CD4-positive, CD25-positive, alpha-beta regulatory T cell (primary cell): ENCODE measurements around the gene ERO1B. TPM values are rescaled to one million over a fixed set of nuclear protein-coding genes. Genes with fewer than 3 reads are reported as not detected.
A peak's percentile ranks its signal among the peaks of the same experiment; 100 is the strongest.

Experiments used
- ATAC-seq, 2 donors: fragments of 150-1000 bp; cut with Tn5 transposase; one replicate each; pipeline ENCODE4 v1.10.0; 2021; ENCODE audit warnings: low read depth in 2 of 2, moderate number of reproducible peaks in 2 of 2, moderate library complexity in 1 of 2
- DNase-seq, 3 donors: peaks; one replicate each; pipeline versions ENCODE4 v3.0.0 to v3.0.0-alpha.2; 2012 to 2022; ENCODE audit warnings: mixed read lengths in 1 of 3
- H3K27ac ChIP-seq: one replicate; pipeline ENCODE4 v1.7.0; 2013; ENCODE audit warnings: mild to moderate bottlenecking, low read length; ENCODE audit not compliant: insufficient read depth, poor library complexity, severe bottlenecking
- H3K27me3 ChIP-seq: one replicate; pipeline ENCODE4 v1.7.0; 2013; ENCODE audit warnings: low read length; ENCODE audit not compliant: control insufficient read depth, insufficient read depth
- H3K36me3 ChIP-seq: one replicate; pipeline ENCODE4 v1.7.0; 2013; ENCODE audit warnings: mild to moderate bottlenecking, low read length, moderate library complexity; ENCODE audit not compliant: control insufficient read depth, insufficient read depth
- H3K4me1 ChIP-seq: 2 replicates; pipeline ENCODE4 v1.7.0; 2013; ENCODE audit warnings: mild to moderate bottlenecking, low read length; ENCODE audit not compliant: insufficient read depth, control insufficient read depth, poor library complexity, severe bottlenecking
- H3K4me3 ChIP-seq: one replicate; pipeline ENCODE4 v1.7.0; 2013; ENCODE audit warnings: low read depth, mild to moderate bottlenecking, low read length, moderate library complexity
- H3K9me3 ChIP-seq, 2 experiments: 1 replicate in 1 of 2; 2 replicates in 1 of 2; pipeline ENCODE4 v1.7.0; 2013; ENCODE audit warnings: low read length in 2 of 2, mild to moderate bottlenecking in 1 of 2, moderate library complexity in 1 of 2; ENCODE audit not compliant: control insufficient read depth in 2 of 2
- H3K27ac Mint-ChIP-seq, 3 donors: one replicate each; pipeline ENCODE4 v1.8.0; 2020 to 2022; ENCODE audit warnings: mild to moderate bottlenecking in 3 of 3, mixed read lengths in 3 of 3, moderate library complexity in 2 of 3
- H3K27me3 Mint-ChIP-seq: one replicate; pipeline ENCODE4 v1.8.0; 2022; ENCODE audit warnings: mild to moderate bottlenecking, mixed read lengths
- H3K36me3 Mint-ChIP-seq: one replicate; pipeline ENCODE4 v1.8.0; 2020; ENCODE audit warnings: mixed read lengths
- H3K4me1 Mint-ChIP-seq, 4 donors: one replicate each; pipeline ENCODE4 v1.8.0; 2020 to 2022; ENCODE audit warnings: mixed read lengths in 4 of 4, mild to moderate bottlenecking in 1 of 4
- H3K4me3 Mint-ChIP-seq, 4 donors: one replicate each; pipeline ENCODE4 v1.8.0; 2020 to 2022; ENCODE audit warnings: mild to moderate bottlenecking in 4 of 4, mixed read lengths in 4 of 4, moderate library complexity in 3 of 4
- H3K9me3 Mint-ChIP-seq, 7 donors: one replicate each; pipeline ENCODE4 v1.8.0; 2020 to 2022; ENCODE audit warnings: mixed read lengths in 7 of 7, mild to moderate bottlenecking in 3 of 7, moderate library complexity in 2 of 7
- polyA plus RNA-seq, 4 donors: library from polyadenylated mRNA; unstranded; fragments of 300-500 nt; fragmentation: Illumina TruSeq; gene quantifications; one replicate each; pipeline ENCODE4 v1.2.3, GENCODE V29; 2021
- total RNA-seq: library from RNA; stranded (reverse); gene quantifications from one replicate; pipeline ENCODE4 v1.2.3, GENCODE V29; 2022

Gene ERO1B
- total and polyA plus RNA-seq, 5 donors from 2014 or later = 2.4 to 15.2 (median 2.8) TPM

DNA sequence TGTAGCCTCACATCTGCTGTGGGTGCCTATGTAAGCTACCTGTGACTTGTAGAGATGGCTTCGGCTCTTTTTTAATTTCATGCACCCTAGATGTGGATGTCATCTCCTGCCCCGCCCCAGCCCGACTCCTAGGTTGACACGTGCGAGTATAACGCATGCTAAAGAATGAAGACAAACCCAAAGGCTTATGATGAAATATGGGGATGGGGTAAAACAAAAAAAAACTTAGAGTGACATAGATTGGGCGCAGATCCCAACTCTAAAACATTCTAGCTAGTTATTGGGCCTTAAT is 613 bp upstream of the ERO1B start:
- Histone ChIP-seq H3K36me3 (no peaks in the 10 kb centered on the region), H3K4me1 (peaks cover 20% of the 10 kb centered on the region), H3K27me3 (no peaks in the 10 kb centered on the region), H3K9me3 (no peaks in the 10 kb centered on the region), H3K4me3 (peak overlapping the region; percentile 89), H3K27ac (peak overlapping the region; percentile 80)
- ATAC-seq (peak; percentile 43 to 48), DNase-seq (no peak)
- peaks cover 20% of the 10 kb centered on the region for H3K27me3 Mint-ChIP-seq
- peak overlapping the region; percentile 87 to 99 (median 96) for H3K4me3 Mint-ChIP-seq
- H3K27ac Mint-ChIP-seq = peak overlapping the region; percentile 93 to 95 (median 93)
- H3K9me3 Mint-ChIP-seq = peaks cover 0 to 2% (median 0%) of the 10 kb centered on the region in 7 donors
- peaks cover 25 to 59% (median 44%) of the 10 kb centered on the region in 4 donors for H3K4me1 Mint-ChIP-seq
- H3K36me3 Mint-ChIP-seq = peaks cover 8% of the 10 kb centered on the region

DNA sequence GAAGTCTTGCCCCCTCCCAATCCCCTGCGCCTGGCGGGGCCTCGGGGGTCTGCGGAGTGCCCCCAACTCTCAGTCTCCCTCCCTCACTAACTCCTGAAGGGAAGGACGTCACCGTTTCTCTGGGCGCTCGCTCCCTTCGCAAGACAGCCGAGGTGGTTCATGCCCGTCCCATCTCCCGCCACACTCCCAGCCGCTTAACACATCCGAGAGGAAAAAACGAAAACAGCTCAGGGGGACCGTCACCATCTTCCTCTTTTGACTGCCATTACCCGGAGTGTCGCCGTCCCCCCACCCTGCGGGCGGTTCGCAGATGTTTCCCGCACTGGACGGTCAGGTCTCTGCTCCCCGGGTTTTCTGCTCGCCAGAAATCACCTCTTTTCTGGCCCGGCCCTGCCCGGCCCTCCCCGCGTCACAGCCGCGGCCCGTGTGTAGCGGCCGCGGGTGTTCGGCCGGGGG is 532 bp downstream of the ERO1B start:
- H3K4me3 Mint-ChIP-seq = peak overlapping the region; percentile 87 to 99 (median 96)
- H3K36me3 Mint-ChIP-seq = peaks cover 12% of the 10 kb centered on the region
- peaks cover 0 to 2% (median 0%) of the 10 kb centered on the region in 7 donors for H3K9me3 Mint-ChIP-seq
- H3K4me3 ChIP-seq = peak overlapping the region; percentile 84
- no peaks in the 10 kb centered on the region for H3K9me3 ChIP-seq
- no peaks in the 10 kb centered on the region for H3K36me3 ChIP-seq
- ATAC-seq = no peak
- peak overlapping the region; percentile 80 for H3K27ac ChIP-seq
- H3K27me3 Mint-ChIP-seq = peaks cover 20% of the 10 kb centered on the region
- H3K27ac Mint-ChIP-seq = peak overlapping the region; percentile 60 to 97 (median 87)
- no peaks in the 10 kb centered on the region for H3K27me3 ChIP-seq
- peak; percentile 18 to 34 (median 23) for DNase-seq
- peaks cover 20% of the 10 kb centered on the region for H3K4me1 ChIP-seq
- H3K4me1 Mint-ChIP-seq = peaks cover 29 to 70% (median 50%) of the 10 kb centered on the region in 4 donors

DNA sequence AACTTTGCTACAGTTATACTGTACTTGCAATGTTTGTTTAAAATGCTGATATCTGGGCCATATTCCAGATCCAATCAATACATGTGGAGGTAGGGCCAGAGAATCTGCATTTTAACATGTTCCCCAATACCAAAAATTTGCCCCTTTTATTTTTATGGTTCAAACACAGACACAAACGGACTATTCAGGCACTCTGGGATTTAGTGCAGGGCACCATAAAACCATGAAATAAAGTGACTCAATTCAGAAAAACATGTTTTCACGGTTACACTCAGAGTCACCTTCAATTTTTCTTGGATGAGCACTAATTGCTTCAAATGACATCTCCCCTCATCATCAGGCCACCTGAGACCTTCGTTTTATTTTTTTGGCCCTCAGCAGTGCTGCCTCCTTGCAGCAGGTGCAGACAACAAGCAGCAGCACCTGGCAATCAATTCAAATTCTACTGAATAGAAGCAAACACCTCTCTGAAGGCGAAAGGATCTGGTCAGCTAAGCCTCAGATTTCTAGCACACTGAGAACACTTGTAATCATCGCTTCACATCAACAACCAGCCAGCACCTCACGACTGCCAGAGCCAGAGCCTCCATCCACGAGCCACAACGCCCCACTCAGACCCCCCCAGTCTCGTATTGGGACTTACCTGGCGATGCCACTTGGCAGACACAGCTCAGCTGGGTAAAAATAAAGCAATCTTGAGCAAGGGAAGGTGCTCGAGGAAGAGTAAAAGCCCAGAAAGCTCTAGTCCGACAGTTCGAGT is 1.1 kb downstream of the ERO1B start:
- Histone ChIP-seq H3K27me3 (no peaks in the 10 kb centered on the region), H3K27ac (peak overlapping the region; percentile 80), H3K4me1 (peaks cover 20% of the 10 kb centered on the region), H3K9me3 (no peaks in the 10 kb centered on the region), H3K4me3 (peak overlapping the region; percentile 84), H3K36me3 (no peaks in the 10 kb centered on the region)
- Mint-ChIP-seq H3K4me3 (peak overlapping the region; percentile 87 to 99 (median 96)), H3K9me3 (peaks cover 0 to 2% (median 0%) of the 10 kb centered on the region in 7 donors), H3K27me3 (peaks cover 20% of the 10 kb centered on the region), H3K27ac (peak overlapping the region; percentile 60 to 97 (median 87)), H3K4me1 (peaks cover 35 to 76% (median 55%) of the 10 kb centered on the region in 4 donors), H3K36me3 (peaks cover 12% of the 10 kb centered on the region)
- peak; percentile 25 to 42 (median 31) for DNase-seq
- no peak for ATAC-seq

DNA sequence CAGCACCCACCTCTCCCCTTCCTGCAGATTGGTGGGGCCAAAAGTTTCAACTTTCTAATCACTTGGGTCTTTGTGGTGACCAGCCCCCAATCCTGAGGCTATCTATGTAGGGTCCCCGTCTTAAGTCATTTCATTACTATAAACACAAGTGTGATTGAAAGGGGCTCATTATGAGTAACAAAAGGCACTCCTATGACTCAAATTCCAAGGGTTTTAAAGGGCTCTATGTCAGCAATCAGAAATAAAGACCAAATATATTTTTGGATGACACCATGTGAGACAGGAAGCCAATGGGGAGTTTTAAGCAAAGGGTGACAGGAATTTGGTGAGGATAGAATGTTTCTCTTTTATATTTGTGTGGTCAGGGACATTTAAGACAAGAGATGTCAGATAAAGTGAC is 6.2 kb downstream of the ERO1B start:
- ATAC-seq (no peak), DNase-seq (no peak)
- H3K27me3 Mint-ChIP-seq = peaks cover 1% of the 10 kb centered on the region
- H3K4me1 Mint-ChIP-seq = peaks cover 21 to 75% (median 52%) of the 10 kb centered on the region in 4 donors
- no peak overlapping the region for H3K4me3 Mint-ChIP-seq
- no peak overlapping the region for H3K27ac ChIP-seq
- H3K27me3 ChIP-seq = no peaks in the 10 kb centered on the region
- no peaks in the 10 kb centered on the region for H3K36me3 ChIP-seq
- H3K36me3 Mint-ChIP-seq = peaks cover 18% of the 10 kb centered on the region
- peaks cover 0 to 1% (median 0%) of the 10 kb centered on the region in 7 donors for H3K9me3 Mint-ChIP-seq
- no peak overlapping the region for H3K27ac Mint-ChIP-seq
- H3K9me3 ChIP-seq = no peaks in the 10 kb centered on the region
- H3K4me1 ChIP-seq = peaks cover 4% of the 10 kb centered on the region
- no peak overlapping the region for H3K4me3 ChIP-seq

DNA sequence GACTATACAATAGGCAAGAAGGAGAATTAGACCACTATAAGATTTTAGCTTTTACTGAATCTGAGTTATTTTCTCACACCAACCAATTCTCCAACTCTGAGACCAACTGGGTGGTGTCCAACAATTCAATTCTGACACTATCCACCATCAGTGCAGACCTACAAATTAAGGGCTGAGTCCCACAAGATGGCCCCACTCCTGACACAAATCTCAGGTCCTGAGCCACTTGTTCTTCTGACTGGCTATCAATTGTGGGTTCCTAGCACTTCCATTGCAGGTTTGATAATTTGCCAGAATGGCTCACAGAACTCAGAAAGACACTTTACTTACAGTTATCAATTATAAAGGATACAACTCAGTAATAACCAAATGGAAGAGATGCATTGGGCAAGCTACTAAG is 6.7 kb downstream of the ERO1B start:
- H3K36me3 ChIP-seq = no peaks in the 10 kb centered on the region
- Mint-ChIP-seq H3K9me3 (peaks cover 0 to 1% (median 0%) of the 10 kb centered on the region in 7 donors), H3K4me3 (no peak overlapping the region), H3K27ac (no peak overlapping the region), H3K27me3 (no peaks in the 10 kb centered on the region), H3K36me3 (peaks cover 18% of the 10 kb centered on the region), H3K4me1 (peaks cover 23 to 71% (median 49%) of the 10 kb centered on the region in 4 donors)
- no peaks in the 10 kb centered on the region for H3K9me3 ChIP-seq
- no peak overlapping the region for H3K4me3 ChIP-seq
- no peaks in the 10 kb centered on the region for H3K27me3 ChIP-seq
- no peak for DNase-seq
- H3K4me1 ChIP-seq = no peaks in the 10 kb centered on the region
- H3K27ac ChIP-seq = no peak overlapping the region
- no peak for ATAC-seq

DNA sequence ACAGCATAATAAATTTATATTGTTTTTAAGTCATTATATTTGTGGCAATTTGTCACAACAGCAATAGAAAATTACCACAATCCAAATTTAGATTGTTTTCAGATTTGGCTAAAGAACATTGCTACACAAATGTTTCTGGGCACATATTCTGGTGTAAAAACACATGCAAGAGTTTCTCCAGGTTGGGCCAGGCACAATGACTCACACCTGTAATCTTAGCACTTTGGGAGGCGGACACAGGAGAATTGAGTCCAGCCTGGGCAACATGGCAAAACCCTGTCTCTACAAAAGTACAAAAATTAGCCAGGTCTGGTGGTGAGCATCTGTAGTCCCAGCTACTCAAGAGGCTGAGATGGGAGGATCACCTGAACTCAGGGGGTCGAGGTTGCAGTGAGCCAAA is 8.4 kb downstream of the ERO1B start:
- H3K27me3 ChIP-seq = no peaks in the 10 kb centered on the region
- H3K9me3 ChIP-seq = no peaks in the 10 kb centered on the region
- no peak overlapping the region for H3K27ac Mint-ChIP-seq
- H3K4me3 ChIP-seq = no peak overlapping the region
- peaks cover 21% of the 10 kb centered on the region for H3K36me3 Mint-ChIP-seq
- DNase-seq (no peak), ATAC-seq (no peak)
- H3K4me3 Mint-ChIP-seq = no peak overlapping the region
- no peaks in the 10 kb centered on the region for H3K27me3 Mint-ChIP-seq
- H3K4me1 Mint-ChIP-seq = peaks cover 24 to 58% (median 47%) of the 10 kb centered on the region in 4 donors
- peaks cover 0 to 1% (median 0%) of the 10 kb centered on the region in 7 donors for H3K9me3 Mint-ChIP-seq
- no peaks in the 10 kb centered on the region for H3K4me1 ChIP-seq
- H3K36me3 ChIP-seq = no peaks in the 10 kb centered on the region
- H3K27ac ChIP-seq = no peak overlapping the region

DNA sequence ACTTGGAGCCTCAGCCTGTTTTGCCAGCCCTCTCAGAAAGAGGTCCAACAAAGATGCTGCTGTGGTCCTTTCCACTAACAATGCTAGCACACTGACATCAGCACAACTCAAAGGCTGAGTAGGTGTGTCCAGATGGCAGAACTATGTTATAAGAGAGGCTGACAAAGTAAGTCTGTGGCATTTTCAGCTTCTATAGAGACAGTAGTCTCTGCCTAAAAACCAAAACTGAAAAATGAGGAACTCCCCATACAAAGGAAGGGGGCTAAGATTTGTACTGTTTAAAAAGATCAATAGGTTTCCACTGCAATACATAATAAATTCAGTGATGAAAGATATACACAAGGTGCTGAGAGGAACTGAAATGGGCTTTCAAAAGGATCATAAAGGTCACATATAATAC is 12.3 kb downstream of the ERO1B start:
- Histone ChIP-seq H3K9me3 (no peaks in the 10 kb centered on the region), H3K27ac (no peak overlapping the region), H3K4me1 (no peaks in the 10 kb centered on the region), H3K4me3 (no peak overlapping the region), H3K36me3 (peaks cover 14% of the 10 kb centered on the region), H3K27me3 (no peaks in the 10 kb centered on the region)
- peaks cover 18% of the 10 kb centered on the region for H3K36me3 Mint-ChIP-seq
- H3K27ac Mint-ChIP-seq = peak overlapping the region in 1 of 3 donors; percentile 1
- ATAC-seq = no peak
- H3K4me1 Mint-ChIP-seq = peaks cover 13 to 24% (median 22%) of the 10 kb centered on the region in 4 donors
- H3K9me3 Mint-ChIP-seq = peaks cover 0 to 4% (median 0%) of the 10 kb centered on the region in 7 donors
- no peak overlapping the region for H3K4me3 Mint-ChIP-seq
- DNase-seq = no peak
- no peaks in the 10 kb centered on the region for H3K27me3 Mint-ChIP-seq
